GM21447 (cell line): Measurements from ENCODE around the gene C2orf92.

Experiments
- ATAC-seq: cut with Tn5 transposase; IDR thresholded peaks from one replicate; pipeline ENCODE4 v1.9.1; 2021; ENCODE audit not compliant: unreplicated experiment

The C2orf92 gene

DNA sequence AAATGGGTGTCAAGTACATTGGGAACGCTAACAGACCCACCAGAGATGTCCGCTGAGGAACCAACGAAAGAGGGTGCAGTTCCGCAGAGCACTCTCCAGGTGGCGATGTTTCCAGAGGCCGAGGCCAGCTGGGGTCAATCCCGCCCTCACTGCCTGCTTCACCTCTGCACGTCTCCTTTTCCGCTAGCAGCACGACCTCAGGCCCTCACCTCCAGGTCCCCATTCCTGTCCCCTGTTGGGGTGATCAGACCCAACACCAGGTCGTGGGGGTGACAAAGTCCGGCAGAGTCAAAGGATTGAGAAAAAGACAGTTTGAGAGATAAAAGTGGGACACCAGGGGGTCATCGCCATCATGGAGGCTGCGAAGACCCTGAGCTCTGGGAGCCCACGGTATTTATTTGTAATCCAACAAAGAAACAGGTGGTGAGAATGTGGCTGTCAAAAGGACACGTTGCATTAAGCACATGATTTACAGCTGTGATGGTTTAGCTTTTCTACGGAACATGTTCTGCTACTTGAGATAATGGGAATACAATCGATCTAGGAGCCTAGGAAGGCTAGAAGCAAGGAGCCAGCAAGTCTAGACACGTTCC, 71.2 kb downstream of the C2orf92 start:
- ATAC-seq: no peak

DNA sequence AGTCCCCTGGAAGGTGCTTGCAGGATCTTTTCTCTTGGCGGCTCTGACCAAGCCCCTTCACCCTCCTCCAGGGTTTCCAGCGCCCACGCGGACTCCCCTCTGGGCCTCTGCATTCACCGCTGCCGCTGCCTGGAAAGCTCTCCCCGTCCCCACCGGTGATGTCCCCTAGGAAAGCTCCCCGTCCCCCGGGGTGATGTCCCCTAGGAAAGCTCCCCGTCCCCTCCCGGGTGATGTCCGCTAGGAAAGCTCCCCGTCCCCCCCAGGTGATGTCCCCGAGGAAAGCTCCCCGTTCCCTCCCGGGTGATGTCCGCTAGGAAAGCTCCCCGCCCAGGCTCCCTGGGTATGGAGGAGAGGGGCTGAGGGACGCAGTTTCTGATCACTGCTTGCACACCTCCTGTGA, 71.7 kb downstream of the C2orf92 start:
- no peak for ATAC-seq

DNA sequence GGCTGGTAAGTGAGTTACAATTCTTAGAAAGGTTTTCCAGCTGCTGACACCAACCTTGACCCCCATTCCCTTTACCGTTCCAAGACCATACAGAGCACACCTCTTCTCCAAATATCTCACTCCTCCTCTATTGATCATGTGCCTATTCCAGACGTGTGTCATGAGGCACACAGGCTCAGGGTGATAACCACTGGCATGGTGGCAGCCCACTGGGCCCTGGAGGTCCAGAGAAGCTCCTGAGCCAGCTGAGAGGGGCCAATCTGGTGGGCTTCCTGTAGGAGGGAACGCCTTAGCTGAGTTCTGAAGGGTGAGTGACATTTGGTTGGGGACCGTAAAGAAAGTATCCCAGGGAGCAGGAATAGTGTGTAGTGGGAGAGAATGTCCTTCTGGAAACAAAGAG, 72.2 kb downstream of the C2orf92 start:
- ATAC-seq: no peak

DNA sequence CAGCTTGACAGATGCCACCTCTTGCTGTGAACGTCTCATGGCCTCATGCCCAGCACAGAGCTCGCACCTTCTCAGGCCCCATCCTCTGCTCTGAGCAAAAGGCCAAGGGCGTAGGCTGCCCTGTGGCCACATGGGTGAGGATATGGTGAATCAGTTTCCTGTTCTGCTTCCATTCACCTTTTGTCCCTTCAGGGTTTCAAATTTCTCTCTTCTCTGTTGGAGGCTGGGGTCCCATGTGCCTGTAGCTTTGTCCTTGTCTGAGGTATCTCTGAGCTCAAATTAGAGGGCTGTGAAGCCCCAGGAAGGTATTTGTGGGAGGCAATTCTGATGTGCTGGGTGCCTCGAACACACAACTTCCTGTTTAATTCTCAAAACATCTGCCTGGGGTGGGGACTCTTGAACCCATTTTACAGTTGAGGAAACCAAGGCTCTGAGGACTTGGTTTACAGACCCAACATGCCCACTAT, 72.9 kb downstream of the C2orf92 start:
- ATAC-seq: no peak

DNA sequence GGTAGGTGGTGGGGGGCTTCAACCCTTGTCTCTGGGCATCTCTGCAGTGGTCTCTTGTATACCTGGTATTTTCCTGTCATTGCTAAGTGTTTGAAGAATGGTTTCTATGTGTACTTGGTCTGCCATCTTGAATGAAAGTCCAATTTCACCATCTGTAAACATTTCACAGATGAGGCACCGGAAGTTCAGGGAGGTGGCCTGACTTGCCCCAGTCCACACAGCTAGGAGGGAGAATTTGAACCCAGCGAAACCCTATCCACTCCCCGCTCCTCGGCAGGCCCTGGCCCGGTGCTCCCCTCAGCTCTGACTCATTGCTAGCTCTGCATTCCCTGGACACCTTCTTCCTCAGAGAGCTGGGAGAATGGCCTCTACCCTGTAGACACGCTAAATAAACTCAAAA, 74.4 kb downstream of the C2orf92 start:
- ATAC-seq: no peak

GRCh38 chr2:97745474-97746174, 76.1 kb downstream of the C2orf92 start:
- ATAC-seq: no peak

DNA sequence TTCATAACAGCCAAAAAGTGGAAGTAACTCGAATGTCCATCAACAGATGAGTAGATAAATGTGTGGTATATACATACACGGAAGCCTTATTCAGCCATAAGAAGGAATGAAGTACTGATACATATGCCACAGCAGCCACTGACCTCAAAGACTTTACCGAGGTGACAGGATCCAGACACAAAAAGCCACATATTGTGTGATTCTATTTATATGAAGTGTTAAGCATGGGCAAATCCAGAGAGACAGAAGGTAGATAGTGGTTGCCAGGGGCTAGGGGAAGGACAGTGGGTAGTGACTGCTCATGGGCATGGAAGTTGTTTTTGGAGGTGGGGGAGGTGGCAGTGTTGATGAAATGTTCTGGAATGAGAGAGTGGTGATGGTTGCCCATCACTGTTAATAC, 77.8 kb downstream of the C2orf92 start:
- no peak for ATAC-seq

DNA sequence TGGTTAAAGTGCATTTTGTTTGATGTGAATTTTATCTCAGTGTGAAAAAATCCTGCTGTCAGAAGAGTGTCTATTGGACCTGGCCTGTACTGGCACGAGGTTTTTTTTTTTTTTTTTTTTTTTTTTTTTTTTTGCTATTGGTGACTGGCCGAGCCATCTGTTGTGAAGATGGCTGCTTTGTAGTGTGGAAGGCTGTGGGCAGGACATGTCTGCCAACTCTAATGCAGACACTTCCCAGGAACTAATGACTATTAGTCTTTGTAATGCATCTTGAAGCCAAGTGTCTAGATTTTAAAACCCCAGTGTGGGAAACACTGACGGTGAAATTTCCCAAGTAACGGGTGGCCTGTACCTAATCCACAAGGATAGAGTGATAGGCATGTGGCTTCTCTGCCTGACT, 78.2 kb downstream of the C2orf92 start:
- ATAC-seq: no peak

DNA sequence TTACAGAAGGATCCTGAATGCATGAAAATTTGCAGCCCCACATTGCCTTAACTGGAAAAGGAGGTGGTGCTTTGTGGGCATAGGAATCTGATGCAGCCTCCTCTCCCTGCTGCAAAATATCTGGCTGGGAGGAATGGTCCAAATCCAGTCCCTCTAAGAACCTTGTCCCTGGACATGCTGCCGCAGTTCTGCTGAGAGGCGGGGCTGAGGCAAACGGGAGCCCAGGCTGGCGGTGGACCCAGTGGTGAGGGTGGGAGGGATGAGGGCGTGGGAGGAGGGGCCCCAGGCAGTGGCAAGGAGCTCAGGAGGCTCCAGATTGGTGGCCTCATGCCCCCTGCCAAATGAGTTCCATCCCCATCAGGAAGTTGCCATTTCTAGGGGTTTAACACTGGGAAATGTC, 80.1 kb downstream of the C2orf92 start:
- no peak for ATAC-seq

DNA sequence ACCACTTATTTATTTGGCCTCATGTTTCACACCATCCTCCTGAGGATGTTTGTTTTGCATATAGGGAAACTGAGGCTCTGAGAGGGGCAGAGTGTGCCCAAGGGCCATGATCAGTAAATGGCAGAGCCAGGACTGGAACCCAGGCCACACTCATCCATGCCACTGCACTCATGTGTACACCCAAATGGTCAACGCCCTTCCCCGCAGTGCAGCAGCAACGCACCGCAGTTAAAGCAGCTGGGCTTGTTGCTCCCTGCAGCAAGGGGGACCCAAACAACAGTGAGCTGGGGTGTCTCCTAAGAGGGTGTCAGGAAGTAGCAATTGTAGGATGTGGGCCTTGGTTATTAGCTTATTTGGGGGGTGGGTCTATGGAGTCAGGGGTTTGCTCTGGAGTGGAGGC, 80.5 kb downstream of the C2orf92 start:
- ATAC-seq: no peak

DNA sequence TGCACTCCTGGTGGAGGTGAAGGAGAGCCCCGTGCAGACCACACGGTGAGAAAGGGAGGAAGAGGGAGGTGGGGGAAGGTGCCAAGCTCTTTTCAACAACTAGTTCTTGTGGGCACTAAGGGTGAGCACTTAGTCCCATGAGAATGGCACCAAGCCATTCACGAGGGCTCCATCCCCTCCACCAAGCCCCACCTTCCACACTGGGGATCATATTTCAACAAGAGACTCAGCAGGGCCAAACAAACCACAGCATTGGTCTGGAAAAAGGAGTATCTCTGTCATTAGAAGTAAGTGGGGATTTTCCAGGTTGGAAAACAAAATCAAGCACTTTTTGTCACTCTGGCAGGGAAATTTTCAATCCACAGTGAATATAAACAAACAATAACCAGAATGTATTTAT, 82.2 kb downstream of the C2orf92 start:
- ATAC-seq: no peak
